Measurements from ENCODE around the gene ROBO2.

ROBO2 gene

GRCh38 chr3:77191014-77191413, 151.1 kb downstream of the ROBO2 start:
- H3K4me3 ChIP-seq (ENCODE audit: low read length) = no peak overlapping the region
- DNase-seq (ENCODE audit: low read depth) = no peak
- TF ChIP-seq CTCF (IDR thresholded peaks at IDR 0.05; ENCODE audit: insufficient read depth, low read depth, low read length, missing control alignments) = no peak

GRCh38 chr3:77191640-77192039, 151.7 kb downstream of the ROBO2 start:
- TF ChIP-seq CTCF (IDR thresholded peaks at IDR 0.05; ENCODE audit: insufficient read depth, low read depth, low read length, missing control alignments) = no peak
- H3K4me3 ChIP-seq (ENCODE audit: low read length) = no peak overlapping the region
- no peak for DNase-seq (ENCODE audit: low read depth)

GRCh38 chr3:77195766-77196545, 156.1 kb downstream of the ROBO2 start:
- H3K4me3 ChIP-seq (ENCODE audit: low read length) = no peak overlapping the region
- peak; percentile 18 for DNase-seq (ENCODE audit: low read depth)
- no peak for TF ChIP-seq CTCF (IDR thresholded peaks at IDR 0.05; ENCODE audit: insufficient read depth, low read depth, low read length, missing control alignments)

GRCh38 chr3:77197408-77197807, 157.5 kb downstream of the ROBO2 start:
- H3K4me3 ChIP-seq (ENCODE audit: low read length) = no peak overlapping the region
- no peak for TF ChIP-seq CTCF (IDR thresholded peaks at IDR 0.05; ENCODE audit: insufficient read depth, low read depth, low read length, missing control alignments)
- DNase-seq (ENCODE audit: low read depth) = no peak

- no peak for TF ChIP-seq CTCF (IDR thresholded peaks at IDR 0.05; ENCODE audit: insufficient read depth, low read depth, low read length, missing control alignments)
- H3K4me3 ChIP-seq (ENCODE audit: low read length) = no peak overlapping the region
Measured at GRCh38 chr3:77203851-77204250, 164.0 kb downstream of the ROBO2 start.

GRCh38 chr3:77204788-77205187, 164.9 kb downstream of the ROBO2 start:
- DNase-seq (ENCODE audit: low read depth) = no peak
- no peak for TF ChIP-seq CTCF (IDR thresholded peaks at IDR 0.05; ENCODE audit: insufficient read depth, low read depth, low read length, missing control alignments)
- H3K4me3 ChIP-seq (ENCODE audit: low read length) = no peak overlapping the region

More at GRCh38 chr3:77203851-77204250, 164.0 kb downstream of the ROBO2 start:
- DNase-seq (ENCODE audit: low read depth) = no peak

GRCh38 chr3:77207753-77208152, 167.9 kb downstream of the ROBO2 start:
- TF ChIP-seq CTCF (IDR thresholded peaks at IDR 0.05; ENCODE audit: insufficient read depth, low read depth, low read length, missing control alignments) = no peak
- no peak for DNase-seq (ENCODE audit: low read depth)
- no peak overlapping the region for H3K4me3 ChIP-seq (ENCODE audit: low read length)
